ENCODE measurements around the gene TTBK1. TPM values are rescaled to one million over a fixed set of nuclear protein-coding genes. Genes with fewer than 3 reads are reported as not detected.

The TTBK1 gene
- total and polyA plus RNA-seq, 12 donors = 0.17 to 5.4 (median 0.65) TPM

- 20 to 75% (median 67%) methylated on average over 1 to 3 of the region's 3 CpGs for WGBS, 4 donors
- intact Hi-C loops (cut with DNase I) = loop anchor here in 1 of 2 donors (5.0 kb wide), 1 partner anchor 69 kb away; no protein-coding TSS in a partner anchor
- peak in 4 of 7 donors; percentile 48 to 67 (median 52) for DNase-seq
- Histone ChIP-seq H3K9me3 (replicated peaks in 1 of 3) (no peaks in the 10 kb centered on the region), H3K27ac (peak overlapping the region in 2 of 5 donors; percentile 22 to 45), H3K27me3 (no peaks in the 10 kb centered on the region), H3K36me3 (replicated peaks in 1 of 2) (no peaks in the 10 kb centered on the region), H3K4me3 (no peak overlapping the region), H3K4me1 (replicated peaks in 1 of 2) (peaks cover 13 to 26% of the 10 kb centered on the region in 2 donors)
- no peak for TF ChIP-seq POLR2A (IDR thresholded peaks at IDR 0.05)
- no peak for TF ChIP-seq CTCF (IDR thresholded peaks at IDR 0.05)
Observed at GRCh38 chr6:43268355-43268700, 25.0 kb downstream of the TTBK1 start.

- peak overlapping the region in 1 of 5 donors; percentile 45 for H3K27ac ChIP-seq
- WGBS, 4 donors = 66 to 76% (median 70%) methylated on average over 7 to 10 of the region's 10 CpGs
- TF ChIP-seq CTCF (IDR thresholded peaks at IDR 0.05) = no peak
- no peak for TF ChIP-seq POLR2A (IDR thresholded peaks at IDR 0.05)
- no peaks in the 10 kb centered on the region for H3K36me3 ChIP-seq (replicated peaks in 1 of 2)
- H3K9me3 ChIP-seq (replicated peaks in 1 of 3) = no peaks in the 10 kb centered on the region
- no peak for DNase-seq
- H3K27me3 ChIP-seq = no peaks in the 10 kb centered on the region
- H3K4me1 ChIP-seq (replicated peaks in 1 of 2) = peaks cover 13 to 26% of the 10 kb centered on the region in 2 donors
- intact Hi-C loops (cut with DNase I) = loop anchor here in 1 of 2 donors (5.0 kb wide), 1 partner anchor 68 kb away; no protein-coding TSS in a partner anchor
- H3K4me3 ChIP-seq = no peak overlapping the region
Observed at GRCh38 chr6:43268782-43269272, 25.5 kb downstream of the TTBK1 start.

GRCh38 chr6:43269273-43270007, 26.2 kb downstream of the TTBK1 start:
- Histone ChIP-seq H3K4me1 (replicated peaks in 1 of 2) (peaks cover 13 to 26% of the 10 kb centered on the region in 2 donors), H3K36me3 (replicated peaks in 1 of 2) (no peaks in the 10 kb centered on the region), H3K4me3 (peak overlapping the region in 1 of 4 donors; percentile 37), H3K9me3 (replicated peaks in 1 of 3) (no peaks in the 10 kb centered on the region), H3K27me3 (no peaks in the 10 kb centered on the region), H3K27ac (no peak overlapping the region)
- WGBS, 4 donors = 5 to 8% (median 7%) methylated on average over 22 to 44 of the region's 44 CpGs
- TF ChIP-seq POLR2A (IDR thresholded peaks at IDR 0.05) = no peak
- no peak for TF ChIP-seq CTCF (IDR thresholded peaks at IDR 0.05)
- intact Hi-C loops (cut with DNase I) = loop anchor here in 1 of 2 donors (5.0 kb wide), 1 partner anchor 68 kb away; no protein-coding TSS in a partner anchor
- peak in 4 of 7 donors; percentile 40 to 53 (median 42) for DNase-seq

GRCh38 chr6:43271103-43271815, 28.0 kb downstream of the TTBK1 start:
- TF ChIP-seq CTCF (IDR thresholded peaks at IDR 0.05) (no peak), POLR2A (IDR thresholded peaks at IDR 0.05) (no peak)
- Histone ChIP-seq H3K36me3 (replicated peaks in 1 of 2) (no peaks in the 10 kb centered on the region), H3K4me3 (no peak overlapping the region), H3K4me1 (replicated peaks in 1 of 2) (peaks cover 22 to 26% of the 10 kb centered on the region in 2 donors), H3K27ac (no peak overlapping the region), H3K9me3 (replicated peaks in 1 of 3) (no peaks in the 10 kb centered on the region), H3K27me3 (peaks cover 8% of the 10 kb centered on the region)
- intact Hi-C loops (cut with DNase I) = no loop called here
- WGBS, 4 donors = 94 to 97% (median 96%) methylated on average over 8 of the region's 8 CpGs
- no peak for DNase-seq
